ENCODE data around the gene CYP46A1. TPM values are rescaled to one million over a fixed set of nuclear protein-coding genes. Genes with fewer than 3 reads are reported as not detected.

Gene CYP46A1
- total and polyA plus RNA-seq, 3 donors from 2014 or later: 2.5 to 4.6 (median 4.2) TPM

GRCh38 chr14:99674776-99675381, 9.2 kb upstream of the CYP46A1 start:
- WGBS, 2 donors: 57 to 69% methylated on average over 8 to 35 of the region's 60 CpGs
- Histone ChIP-seq H3K4me1 (no peaks in the 10 kb centered on the region), H3K27ac (no peak overlapping the region), H3K9me3 (no peaks in the 10 kb centered on the region), H3K27me3 (no peaks in the 10 kb centered on the region), H3K36me3 (ENCODE audit: low read depth, missing control alignments) (no peaks in the 10 kb centered on the region), H3K4me3 (no peak overlapping the region)
- DNase-seq: no peak
- intact Hi-C loops (cut with DNase I; ENCODE audit: low total_unique reads): no loop called here
- no peak for TF ChIP-seq CTCF (IDR thresholded peaks at IDR 0.05)
- TF ChIP-seq POLR2A (IDR thresholded peaks at IDR 0.05): no peak

GRCh38 chr14:99675382-99675835, 8.7 kb upstream of the CYP46A1 start:
- H3K36me3 ChIP-seq (ENCODE audit: low read depth, missing control alignments): no peaks in the 10 kb centered on the region
- no peaks in the 10 kb centered on the region for H3K9me3 ChIP-seq
- no peaks in the 10 kb centered on the region for H3K4me1 ChIP-seq
- no peak overlapping the region for H3K27ac ChIP-seq
- H3K27me3 ChIP-seq: no peaks in the 10 kb centered on the region
- 75% methylated on average over 42 of the region's 42 CpGs; no CpG with 5 or more reads in 1 of the 2 donors for WGBS, 2 donors
- TF ChIP-seq CTCF (IDR thresholded peaks at IDR 0.05) (no peak), POLR2A (IDR thresholded peaks at IDR 0.05) (no peak)
- intact Hi-C loops (cut with DNase I; ENCODE audit: low total_unique reads): no loop called here
- no peak overlapping the region for H3K4me3 ChIP-seq
- no peak for DNase-seq

GRCh38 chr14:99675951-99676350, 8.1 kb upstream of the CYP46A1 start:
- H3K4me3 ChIP-seq: no peak overlapping the region
- intact Hi-C loops (cut with DNase I; ENCODE audit: low total_unique reads): no loop called here
- TF ChIP-seq CTCF (IDR thresholded peaks at IDR 0.05) (no peak), POLR2A (IDR thresholded peaks at IDR 0.05) (no peak)
- H3K27me3 ChIP-seq: no peaks in the 10 kb centered on the region
- 59% methylated on average over 10 of the region's 10 CpGs; no CpG with 5 or more reads in 1 of the 2 donors for WGBS, 2 donors
- no peaks in the 10 kb centered on the region for H3K4me1 ChIP-seq
- no peaks in the 10 kb centered on the region for H3K36me3 ChIP-seq (ENCODE audit: low read depth, missing control alignments)
- H3K9me3 ChIP-seq: no peaks in the 10 kb centered on the region
- no peak overlapping the region for H3K27ac ChIP-seq
- no peak for DNase-seq

- Histone ChIP-seq H3K9me3 (no peaks in the 10 kb centered on the region), H3K27me3 (no peaks in the 10 kb centered on the region), H3K36me3 (ENCODE audit: low read depth, missing control alignments) (no peaks in the 10 kb centered on the region), H3K4me1 (no peaks in the 10 kb centered on the region), H3K4me3 (no peak overlapping the region), H3K27ac (no peak overlapping the region)
- no peak for DNase-seq
- intact Hi-C loops (cut with DNase I; ENCODE audit: low total_unique reads): no loop called here
- WGBS, 2 donors: 83% methylated on average over 7 to 8 of the region's 8 CpGs
- no peak for TF ChIP-seq CTCF (IDR thresholded peaks at IDR 0.05)
- no peak for TF ChIP-seq POLR2A (IDR thresholded peaks at IDR 0.05)
These were observed 7.4 kb upstream of the CYP46A1 start for GRCh38 chr14:99676657-99677056.
